HG03039 (cell line): ENCODE measurements around the gene CAMK2G.

ENCODE experiments used
- ATAC-seq: cut with Tn5 transposase; IDR thresholded peaks from one replicate; pipeline ENCODE4 v1.9.1; 2021; ENCODE audit warnings: mild to moderate bottlenecking, moderate library complexity; ENCODE audit not compliant: unreplicated experiment

CAMK2G gene

DNA sequence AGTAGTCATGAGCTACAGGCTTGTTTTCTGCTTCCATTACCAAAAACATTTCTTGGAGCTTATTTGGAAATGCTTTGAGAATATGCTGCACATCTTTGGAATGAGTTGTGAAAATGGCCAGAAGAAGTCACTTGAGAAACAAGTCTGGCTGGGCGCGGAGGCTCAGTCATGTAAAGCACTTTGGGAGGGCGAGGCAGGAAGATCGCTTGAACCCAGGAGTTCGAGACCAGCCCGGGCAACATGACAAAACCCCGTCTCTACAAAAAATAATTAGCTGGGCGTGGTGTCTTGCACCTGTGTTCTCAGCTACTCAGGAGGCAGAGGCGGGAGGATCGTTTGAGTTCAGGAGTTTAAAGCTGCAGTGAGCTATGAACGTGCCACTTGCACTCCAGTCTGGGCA lies 93.4 kb downstream of the CAMK2G start:
- no peak for ATAC-seq

DNA sequence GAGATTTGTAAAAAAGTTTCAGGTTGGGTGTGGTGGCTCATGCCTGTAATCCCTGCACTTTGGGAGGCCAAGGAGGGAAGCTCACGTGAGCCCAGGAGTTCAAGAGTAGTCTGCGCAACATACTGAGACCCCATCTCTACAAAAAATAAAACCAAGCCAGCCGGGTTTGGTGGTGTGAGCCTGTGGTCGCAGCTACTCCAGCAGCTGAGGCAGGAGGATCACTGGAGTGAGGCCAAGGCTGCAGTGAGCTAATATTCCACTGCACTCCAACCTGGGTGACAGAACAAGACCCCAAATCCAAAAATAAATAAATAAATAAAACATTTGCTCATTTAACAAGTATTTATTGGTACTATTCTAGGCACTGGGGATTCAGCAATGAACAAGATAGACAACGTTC lies 94.1 kb downstream of the CAMK2G start:
- ATAC-seq: no peak

DNA sequence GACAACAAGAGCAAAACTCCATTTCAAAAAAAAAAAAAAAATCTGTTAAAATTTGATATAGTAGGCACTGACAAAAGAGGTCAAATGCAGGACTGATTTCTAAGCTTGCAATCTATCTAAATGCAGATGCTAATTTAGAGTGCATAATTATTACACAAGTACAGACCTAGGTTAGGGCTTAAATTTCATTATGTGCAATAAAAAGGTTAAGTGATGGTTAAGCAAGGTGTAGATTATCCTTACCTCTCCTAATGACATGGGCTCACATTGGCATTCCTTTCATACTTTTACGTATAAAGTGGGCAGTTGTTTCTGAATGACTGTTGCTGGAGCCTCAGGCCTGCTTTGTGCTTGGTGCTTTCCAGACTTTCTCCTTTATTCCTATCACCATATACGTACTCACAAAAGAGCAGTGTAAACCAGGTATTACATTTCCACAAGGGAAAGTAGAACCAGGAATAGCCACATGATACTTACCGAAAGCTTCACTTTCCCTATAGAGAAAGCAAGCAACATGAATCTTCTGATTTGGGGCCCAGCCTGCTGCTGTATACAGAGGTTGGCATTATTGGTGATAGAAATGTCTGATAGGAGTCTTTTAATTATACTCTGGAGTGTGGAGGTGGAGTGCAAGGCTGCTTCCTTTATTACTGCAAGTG lies 94.7 kb downstream of the CAMK2G start:
- ATAC-seq: no peak

DNA sequence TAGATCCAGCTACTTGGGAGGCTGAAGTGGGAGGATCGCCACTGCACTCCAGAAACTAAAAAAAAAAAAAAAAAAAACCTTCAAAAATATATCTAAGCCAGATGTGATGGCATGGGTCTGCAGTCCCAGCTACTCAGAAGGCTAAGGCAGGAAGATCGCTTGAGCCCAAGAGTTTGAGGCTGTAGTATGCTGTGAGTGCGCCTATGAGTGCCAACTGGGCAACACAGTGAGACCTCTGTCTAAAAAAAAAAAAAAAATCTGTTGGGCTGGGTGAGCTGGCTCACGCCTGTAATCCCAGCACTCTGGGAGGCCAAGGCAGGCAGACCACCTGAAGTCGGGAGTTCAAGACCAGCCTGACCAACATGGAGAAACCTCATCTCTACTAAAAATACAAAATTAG lies 95.3 kb downstream of the CAMK2G start:
- no peak for ATAC-seq

DNA sequence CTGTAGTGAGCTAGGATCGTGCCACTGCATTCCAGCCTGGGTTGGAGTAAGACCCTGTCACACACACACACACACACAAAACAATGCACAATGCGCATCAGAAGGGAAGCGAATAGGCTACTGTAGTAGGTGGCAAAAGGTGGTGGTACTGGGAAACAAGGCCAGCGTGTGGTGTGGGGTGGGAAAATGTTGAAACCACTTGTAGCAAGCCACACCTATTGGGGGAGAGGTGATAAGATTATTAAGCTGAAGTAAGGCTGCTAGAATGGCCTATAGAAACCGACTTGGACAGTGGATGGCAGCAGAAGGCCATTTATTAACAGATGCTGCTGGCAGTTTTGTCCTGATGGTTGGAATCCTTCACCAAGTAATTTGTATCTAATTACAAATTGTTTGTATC lies 99.7 kb downstream of the CAMK2G start:
- ATAC-seq: no peak

DNA sequence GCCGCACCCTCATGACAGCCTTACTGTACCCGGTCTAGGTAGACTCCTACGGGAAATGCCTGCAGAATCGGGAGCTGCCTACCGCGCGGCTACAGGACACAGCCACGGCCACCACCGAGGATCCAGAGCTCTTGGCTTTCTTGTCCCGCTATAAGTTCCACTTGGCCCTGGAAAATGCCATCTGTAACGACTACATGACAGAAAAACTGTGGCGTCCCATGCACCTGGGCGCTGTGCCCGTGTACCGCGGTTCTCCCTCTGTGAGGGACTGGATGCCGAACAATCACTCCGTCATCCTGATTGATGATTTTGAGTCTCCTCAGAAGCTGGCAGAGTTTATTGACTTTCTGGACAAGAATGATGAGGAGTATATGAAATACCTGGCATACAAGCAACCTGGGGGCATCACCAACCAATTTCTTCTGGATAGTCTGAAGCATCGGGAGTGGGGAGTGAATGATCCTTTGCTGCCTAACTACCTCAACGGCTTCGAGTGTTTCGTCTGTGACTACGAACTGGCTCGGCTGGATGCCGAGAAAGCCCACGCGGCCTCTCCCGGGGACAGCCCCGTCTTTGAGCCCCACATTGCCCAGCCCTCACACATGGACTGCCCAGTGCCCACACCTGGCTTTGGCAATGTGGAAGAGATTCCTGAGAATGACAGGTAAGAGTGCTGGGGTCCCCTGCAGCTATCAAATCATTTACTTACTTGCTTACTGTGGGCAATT lies 101.0 kb downstream of the CAMK2G start:
- no peak for ATAC-seq

DNA sequence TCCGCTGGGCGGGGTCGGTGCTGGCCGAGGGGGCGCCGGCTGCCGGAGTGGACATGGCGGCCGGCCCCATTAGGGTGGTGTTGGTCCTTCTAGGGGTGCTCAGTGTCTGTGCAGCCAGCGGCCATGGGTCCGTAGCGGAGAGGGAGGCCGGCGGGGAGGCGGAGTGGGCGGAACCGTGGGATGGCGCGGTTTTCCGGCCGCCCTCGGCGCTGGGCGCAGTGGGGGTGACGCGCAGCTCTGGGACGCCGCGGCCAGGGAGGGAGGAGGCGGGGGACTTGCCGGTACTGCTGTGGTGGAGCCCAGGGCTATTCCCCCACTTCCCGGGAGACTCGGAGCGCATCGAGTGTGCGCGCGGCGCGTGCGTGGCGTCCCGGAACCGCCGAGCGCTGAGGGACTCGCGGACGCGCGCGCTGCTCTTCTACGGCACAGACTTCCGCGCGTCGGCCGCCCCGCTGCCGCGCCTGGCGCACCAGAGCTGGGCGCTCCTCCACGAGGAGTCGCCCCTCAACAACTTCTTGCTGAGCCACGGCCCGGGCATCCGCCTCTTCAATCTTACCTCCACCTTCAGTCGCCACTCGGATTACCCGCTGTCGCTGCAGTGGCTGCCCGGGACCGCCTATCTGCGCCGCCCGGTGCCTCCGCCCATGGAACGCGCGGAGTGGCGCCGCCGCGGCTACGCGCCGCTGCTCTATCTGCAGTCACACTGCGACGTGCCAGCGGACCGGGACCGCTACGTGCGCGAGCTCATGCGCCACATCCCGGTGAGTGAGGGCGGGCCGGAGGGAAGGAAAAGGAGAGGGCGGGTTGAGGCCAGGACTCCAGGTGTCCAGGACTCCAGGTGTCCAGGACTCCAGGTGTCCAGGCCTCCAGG lies 101.8 kb downstream of the CAMK2G start:
- peak; percentile 49 for ATAC-seq

DNA sequence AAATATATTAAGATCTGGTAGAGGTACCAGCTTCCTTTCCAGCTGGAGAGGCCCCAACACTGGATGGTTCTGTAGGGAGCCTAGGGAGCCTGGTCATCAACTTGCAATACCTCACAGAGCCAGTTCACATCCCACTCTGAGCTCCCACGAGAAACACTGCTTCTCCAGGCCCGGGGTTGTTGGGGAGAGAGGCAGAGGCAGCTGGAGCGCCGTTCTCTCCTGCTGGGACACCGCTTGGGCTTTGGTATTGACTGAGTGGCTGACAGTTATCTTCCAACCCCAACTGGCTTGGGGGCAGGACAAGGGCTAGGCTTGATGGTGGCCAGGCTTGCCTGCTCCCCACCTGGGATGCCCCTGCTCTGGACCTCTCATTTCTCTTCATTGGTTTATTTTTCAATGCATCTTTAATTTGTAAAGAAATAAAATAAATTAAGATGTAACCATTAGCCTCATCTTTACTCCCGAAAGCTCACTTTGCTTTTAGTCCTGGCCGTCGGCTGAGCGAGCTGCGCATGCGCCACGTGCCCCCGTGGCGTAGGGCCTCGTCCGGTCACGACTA lies 102.6 kb downstream of the CAMK2G start:
- peak; percentile 43 for ATAC-seq

DNA sequence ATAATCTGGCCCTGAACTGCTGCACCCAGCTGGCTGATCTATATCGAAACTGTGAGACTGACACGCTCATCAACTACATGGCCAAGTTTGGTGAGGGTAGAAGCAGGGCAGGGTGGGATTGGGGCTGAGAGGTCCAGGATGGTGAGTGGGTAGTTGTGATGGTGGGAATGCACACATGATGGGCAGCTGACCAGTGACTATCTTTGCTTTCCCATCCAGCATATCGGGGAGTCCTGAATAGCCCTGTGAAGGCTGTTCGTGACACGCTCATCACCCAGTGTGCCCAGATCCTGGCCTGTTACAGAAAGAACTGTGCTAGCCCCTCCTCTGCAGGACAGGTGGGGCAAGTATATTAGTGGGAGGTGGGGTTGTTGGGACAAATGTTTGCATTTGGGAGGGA lies 105.0 kb downstream of the CAMK2G start:
- ATAC-seq: no peak

DNA sequence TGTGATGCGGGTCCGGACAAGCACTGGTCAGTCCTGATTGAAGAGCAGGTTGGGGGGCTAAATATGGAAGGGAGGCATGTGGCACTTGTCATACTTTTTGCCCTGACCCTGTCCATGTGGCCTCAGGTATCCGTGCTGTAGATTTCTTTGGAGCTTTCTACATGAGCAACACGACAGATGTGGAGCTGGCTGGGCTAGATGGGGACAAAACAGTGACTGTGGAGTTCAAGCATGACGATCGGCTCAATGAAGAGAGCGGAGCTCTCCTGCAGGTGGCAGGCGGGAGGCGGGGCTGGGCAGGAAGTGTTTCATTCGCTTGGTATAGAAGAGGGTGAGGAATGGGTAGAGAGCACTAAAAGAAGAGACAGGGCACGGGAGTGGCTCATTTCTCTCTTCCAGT lies 105.5 kb downstream of the CAMK2G start:
- ATAC-seq: no peak

DNA sequence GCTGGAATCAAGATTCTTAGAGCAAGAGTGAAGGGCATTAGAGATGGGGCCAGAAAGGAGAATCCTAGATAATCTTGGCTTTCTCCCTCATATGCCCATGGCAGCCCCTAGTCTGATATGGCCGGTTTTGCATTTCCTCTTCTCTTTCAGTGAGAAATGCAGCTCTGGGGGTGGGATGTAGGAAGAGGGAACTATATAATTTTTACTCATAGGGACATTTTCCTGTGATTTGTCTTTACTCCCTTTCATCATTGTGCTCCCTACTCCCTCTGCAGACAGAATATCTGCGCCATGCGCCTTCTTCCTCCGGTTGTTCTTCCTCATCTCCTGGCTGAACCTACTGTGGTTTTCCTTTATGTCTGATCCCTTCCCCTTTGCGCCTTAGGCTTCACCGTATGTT lies 109.3 kb downstream of the CAMK2G start:
- ATAC-seq: no peak

DNA sequence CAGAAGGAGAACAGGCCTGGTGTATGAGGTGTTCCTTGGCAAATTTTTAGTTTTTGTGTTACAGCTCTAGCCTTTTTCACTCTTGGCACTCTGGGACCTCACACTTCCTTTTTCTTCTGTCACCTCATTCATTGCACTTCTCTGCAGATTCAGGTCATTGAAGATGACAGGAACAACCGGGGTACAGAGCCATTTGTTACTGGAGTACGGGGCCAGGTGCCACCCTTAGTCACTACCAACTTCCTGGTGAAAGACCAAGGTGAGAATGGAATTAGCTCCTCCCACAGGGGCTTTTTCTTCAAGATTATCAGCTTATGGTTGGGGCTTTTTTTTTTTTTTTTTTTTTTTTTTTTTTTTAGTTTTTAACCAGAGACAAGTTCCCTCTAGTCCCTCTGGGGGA lies 111.0 kb downstream of the CAMK2G start:
- ATAC-seq: no peak

DNA sequence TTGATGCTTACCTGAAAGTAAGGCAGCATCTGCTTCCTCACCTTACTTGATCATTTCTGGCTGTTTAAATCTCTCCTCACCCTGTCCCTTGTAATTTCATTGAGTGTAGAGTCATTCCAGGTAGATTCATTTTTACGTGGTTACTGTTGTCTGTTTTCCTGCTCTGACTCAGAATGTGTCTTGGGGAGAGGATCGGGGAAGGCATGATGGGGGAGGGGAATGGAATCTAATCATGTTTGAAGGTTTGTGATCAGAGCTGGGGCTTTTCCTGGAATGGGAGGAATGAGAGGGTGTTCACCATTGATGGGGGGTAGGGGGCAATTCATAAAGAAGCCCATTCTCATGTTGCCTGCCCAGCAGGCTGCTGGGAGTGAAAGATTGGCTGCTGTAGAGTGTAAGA lies 111.4 kb downstream of the CAMK2G start:
- peak; percentile 44 for ATAC-seq
